HG03196 (cell line): Measurements from ENCODE around the gene BRI3BP.
"Not testable (repeated sequence)": the region's sequence is repeated elsewhere in the genome, so short reads cannot be mapped to it uniquely, and the experiment has no call there.

Experiments
- ATAC-seq: cut with Tn5 transposase; IDR thresholded peaks from one replicate; pipeline ENCODE4 v1.9.1; 2021; ENCODE audit not compliant: unreplicated experiment

BRI3BP gene

DNA sequence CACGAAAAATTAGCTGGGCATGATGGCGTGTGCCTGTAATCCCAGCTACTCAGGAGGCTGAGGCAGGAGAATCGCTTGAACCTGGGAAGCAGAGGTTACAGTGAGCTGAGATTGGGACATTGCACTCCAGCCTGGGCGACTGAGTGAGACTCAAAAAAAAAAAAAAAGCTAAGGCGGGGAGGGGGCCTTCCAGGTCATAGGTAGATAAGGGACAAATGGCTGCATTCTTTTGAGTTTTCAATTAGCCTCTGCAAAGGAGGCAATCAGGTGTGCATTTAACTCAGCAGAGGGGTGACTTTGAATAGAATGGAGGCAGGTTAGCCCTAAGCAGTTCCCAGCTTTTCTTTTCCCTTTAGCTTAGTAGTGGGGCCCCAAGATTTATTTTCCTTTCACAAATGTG is 71.0 kb downstream of the BRI3BP start:
- ATAC-seq: no peak

DNA sequence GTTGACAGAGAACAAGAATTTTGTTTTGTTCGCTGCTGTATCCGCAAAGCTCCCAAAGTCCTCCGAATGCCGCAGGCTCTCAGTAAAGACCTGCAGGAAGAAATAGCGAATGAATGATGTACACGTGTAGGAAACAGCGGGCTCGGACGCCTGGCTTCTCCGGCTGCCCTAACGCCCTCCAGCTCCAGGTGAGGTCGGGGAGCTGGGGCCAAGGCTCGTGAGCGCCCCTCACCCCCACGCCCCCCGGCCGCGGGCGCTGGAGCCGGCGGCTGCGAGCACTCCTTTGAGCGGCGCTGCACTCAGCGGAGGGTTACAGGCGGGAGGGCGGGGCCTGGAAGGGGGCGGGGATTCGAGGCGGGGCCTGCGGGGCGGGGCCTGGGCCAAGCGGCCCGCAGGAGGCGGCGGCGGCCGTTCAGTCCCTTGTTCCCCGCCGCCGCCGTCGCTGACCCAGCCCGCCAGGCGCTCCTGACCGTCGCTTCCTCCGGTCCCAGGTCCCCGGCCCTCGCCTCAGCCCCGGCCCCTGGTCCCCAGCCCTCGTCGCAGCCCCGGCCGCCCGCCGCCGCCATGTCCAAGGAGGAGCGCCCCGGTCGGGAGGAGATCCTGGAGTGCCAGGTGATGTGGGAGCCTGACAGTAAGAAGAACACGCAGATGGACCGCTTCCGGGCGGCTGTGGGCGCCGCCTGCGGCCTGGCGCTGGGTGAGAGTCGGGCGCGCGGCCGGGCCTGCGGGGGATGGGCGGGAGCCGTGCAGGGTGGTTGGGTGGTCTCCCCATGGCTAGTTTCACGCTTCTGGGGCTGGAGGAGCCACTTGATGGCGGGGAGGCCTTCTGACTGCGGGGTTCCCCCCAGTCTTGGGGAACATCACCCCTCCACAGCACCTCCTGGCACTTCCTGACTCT is 71.8 kb downstream of the BRI3BP start, which contains the start of gene AACS:
AACS (plus strand) TSS at position 415 of the 898 bp plus-strand sequence; CDS start at position 565, 150 bp downstream.
- peak; percentile 89 for ATAC-seq

DNA sequence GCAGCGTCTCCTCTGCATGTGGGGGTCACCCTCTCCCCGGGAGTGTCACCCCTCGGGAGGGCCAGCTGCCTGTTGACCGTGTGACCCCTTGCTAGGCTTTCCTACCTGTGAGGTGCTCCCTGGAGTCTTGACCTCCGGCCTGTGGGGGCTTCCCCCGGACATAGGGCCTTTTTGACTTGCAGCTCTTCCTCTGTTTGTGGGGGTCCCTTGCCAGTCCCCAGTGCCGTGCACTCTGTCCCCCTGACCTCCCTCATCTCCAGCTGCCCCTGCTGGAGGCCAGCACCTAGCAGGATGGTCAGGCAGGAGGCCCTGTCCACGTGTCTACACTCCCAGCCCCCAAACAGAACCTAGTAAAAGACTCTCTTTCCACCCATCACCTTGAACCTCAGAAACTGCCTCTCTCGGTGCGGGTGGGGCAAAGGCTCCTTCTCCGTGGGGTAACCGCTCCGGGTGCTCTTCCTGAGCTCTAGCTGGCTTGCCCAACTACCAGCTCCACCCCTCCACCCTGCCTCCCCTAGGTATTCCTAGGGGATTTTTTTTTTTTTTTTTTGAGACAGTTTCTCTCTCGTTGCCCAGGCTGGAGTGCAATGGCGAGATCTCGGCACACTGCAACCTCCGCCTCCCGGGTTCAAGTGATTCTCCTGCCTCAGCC is 72.6 kb downstream of the BRI3BP start:
- no peak for ATAC-seq

DNA sequence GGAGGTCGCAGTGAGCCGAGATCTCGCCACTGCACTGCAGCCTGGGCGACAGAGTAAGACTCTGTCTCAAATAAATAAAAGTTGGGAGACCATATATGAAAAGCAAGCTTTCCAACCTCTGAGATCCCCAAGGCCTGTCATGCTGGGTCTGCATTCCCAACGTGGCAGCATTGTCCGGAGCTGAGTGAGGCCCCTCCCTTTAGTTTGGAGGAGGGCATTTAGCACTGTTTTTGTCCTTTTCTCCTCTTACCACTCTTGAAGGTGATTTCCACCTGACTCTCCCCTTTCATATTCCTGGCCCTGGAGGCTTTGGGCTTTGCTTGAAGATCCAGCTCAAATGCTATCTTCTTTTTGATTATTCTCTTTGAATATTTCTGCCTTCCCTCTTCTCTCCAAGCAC is 74.9 kb downstream of the BRI3BP start:
- ATAC-seq: no peak

DNA sequence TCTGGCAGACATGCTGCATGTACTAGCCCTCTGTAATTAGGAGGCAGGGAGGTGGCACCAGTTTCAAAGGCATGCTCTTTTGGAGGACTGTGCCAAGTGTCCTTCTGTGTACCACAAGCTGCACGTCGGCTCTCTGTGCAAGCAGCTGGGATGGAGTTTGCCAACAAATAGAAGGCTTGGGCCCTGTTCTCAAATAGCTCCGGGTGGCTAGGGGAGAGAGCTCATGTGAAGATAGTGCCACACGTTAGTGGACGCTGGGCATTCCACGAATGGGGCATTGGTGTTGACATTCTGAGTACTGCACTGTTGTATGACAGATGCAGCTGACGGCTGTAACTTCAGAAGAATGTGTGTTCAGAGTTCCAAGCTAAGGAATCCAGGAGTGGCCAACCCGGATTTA is 76.2 kb downstream of the BRI3BP start:
- no peak for ATAC-seq

DNA sequence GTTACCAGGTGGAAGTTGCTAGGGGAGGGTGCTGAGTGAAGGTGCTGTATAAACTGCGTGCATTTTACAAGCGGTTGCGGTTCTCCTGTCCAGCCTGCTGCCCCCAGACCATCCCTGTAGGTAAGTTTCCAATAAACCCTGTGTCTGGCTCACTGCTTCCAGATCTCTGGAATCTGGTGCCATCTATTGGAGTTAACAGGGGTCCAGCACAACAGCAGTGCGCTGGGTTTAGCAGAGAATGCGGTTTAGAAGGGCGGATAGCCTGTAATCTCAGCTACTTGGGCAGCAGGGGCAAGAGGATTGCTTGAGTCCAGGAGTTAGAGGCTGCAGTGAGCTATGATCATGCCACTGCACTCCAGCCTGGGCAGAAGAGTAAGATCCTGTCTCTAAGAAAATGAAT is 76.7 kb downstream of the BRI3BP start:
- no peak for ATAC-seq

DNA sequence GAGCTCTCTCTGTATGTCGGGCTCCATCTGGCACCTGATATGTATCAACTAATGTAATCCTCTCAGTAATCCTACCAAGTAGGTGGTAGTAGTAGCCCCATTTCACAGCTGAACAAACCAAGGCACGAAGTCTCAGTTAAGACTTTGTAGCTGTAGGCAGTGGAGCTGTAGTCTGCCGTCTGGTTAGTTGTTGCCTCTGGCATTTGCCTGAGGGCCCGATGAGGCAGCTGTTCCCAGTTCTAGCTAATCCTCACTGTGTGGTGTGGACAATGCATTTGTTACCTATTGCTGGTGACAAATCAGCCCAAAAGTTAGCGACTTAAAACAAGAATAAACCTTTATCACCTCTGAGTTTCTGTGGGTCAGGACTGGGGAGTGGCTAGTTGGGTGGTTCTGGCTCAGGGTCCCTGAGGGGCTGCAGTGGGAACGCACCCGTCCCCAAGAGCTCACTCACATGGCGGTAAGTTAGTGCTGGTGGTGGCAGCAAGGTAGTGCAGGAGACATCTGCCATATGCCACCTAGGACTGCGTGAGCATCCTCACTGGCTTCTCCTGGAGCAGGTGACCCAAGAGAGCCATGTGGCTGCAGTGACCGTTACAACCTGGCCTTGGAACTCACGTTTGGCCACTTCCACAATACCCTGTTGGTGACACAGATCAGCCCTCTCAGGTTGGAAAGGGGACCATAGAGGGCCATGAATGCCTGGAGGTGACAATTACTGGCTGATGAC is 77.4 kb downstream of the BRI3BP start:
- ATAC-seq: no peak

DNA sequence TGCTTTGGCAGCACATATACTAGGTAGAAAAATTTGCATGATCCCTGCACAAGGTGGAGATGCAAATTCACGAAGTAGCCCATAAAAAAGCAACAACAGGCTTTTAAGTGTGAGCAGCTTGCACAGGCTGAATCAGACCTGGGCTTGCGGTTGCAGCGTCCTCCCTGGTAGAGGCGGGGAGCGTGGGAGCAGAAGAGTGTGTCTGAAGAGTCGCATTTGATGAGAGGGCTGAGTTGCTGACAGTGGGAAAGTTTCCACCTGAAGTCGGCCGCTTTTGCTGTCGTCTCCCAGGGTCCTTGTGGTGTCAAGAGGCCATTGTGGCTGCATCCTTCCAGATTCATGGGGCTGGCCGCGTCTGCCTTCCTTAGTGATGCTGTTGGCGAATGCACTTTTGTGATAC is 78.0 kb downstream of the BRI3BP start:
- ATAC-seq: no peak

DNA sequence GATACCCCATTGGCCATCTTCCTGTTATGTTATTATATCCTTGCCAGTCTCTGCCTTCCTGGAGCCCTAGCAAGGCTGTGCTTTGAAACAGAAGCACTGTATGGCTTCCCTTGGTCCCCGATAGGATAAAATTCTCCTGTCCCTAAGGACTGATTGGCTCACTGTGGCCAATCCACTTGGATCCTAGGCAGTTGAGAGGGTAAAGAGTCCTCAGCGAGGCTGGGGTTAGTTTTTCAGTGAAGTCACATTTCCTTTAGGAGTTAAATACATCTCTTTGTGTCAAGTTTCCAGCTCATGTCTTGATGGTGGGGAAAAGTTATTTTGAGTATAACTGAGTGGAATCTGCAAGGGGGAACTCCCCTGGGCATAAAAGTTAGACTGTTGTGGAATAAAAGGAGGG is 79.1 kb downstream of the BRI3BP start:
- ATAC-seq: no peak

DNA sequence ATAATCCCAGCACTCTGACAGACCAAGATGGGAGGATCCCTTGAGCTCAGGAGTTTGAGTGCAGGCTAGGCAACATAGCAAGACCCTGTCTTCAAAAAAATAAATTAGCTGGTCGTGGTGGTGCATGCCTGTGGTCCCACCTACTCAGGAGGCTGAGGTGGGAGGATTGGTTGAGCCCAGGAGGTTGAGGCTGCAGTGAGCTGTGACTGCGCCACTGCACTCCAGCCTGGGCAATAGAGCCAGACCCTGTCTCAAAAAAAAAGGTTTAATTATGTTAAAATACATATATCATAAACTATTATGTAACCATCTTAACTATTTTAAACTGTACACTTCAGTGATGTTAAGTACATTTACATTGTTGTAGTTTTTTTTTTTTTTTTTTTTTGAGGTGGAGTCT is 80.8 kb downstream of the BRI3BP start:
- ATAC-seq: not testable (repeated sequence)

DNA sequence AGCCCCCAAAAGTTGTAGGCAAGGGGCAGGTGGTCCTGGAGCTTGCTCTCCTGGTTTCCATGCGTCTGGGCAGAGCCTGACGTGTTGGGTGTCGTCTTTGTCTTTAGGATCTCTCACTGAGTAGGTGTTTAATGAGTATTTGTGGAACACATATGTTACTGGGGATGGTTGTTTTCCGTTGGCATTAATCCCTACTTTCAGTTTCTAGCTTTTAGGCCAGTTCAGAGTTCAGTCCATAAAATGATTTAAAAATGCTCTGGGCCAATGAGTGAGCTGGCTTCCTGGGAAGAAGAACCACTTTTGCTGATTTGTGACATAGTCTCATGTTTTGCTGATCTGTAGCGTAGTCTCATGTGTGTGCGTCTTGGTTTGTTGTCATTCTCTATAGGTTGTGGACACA is 82.7 kb downstream of the BRI3BP start:
- no peak for ATAC-seq

DNA sequence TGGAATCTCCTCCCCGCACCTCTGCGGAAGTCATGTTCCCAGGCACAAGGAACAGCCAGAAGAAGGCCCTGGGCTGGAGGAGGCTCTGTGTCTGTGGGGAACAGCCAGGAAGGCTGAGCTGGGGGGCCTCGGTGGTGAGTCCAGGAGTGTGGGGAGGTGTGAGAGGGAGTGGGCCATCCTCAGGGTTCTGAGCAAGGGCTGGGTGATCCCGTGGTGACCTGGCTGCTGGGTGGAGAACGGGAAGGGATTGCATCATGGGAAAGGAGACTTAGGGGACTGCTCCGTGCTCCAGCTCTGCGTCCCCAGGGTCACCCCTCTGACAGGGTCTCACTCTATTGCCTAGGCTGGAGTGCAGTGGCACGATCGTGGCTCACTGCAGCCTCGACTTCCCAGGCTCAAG is 85.6 kb downstream of the BRI3BP start:
- no peak for ATAC-seq

DNA sequence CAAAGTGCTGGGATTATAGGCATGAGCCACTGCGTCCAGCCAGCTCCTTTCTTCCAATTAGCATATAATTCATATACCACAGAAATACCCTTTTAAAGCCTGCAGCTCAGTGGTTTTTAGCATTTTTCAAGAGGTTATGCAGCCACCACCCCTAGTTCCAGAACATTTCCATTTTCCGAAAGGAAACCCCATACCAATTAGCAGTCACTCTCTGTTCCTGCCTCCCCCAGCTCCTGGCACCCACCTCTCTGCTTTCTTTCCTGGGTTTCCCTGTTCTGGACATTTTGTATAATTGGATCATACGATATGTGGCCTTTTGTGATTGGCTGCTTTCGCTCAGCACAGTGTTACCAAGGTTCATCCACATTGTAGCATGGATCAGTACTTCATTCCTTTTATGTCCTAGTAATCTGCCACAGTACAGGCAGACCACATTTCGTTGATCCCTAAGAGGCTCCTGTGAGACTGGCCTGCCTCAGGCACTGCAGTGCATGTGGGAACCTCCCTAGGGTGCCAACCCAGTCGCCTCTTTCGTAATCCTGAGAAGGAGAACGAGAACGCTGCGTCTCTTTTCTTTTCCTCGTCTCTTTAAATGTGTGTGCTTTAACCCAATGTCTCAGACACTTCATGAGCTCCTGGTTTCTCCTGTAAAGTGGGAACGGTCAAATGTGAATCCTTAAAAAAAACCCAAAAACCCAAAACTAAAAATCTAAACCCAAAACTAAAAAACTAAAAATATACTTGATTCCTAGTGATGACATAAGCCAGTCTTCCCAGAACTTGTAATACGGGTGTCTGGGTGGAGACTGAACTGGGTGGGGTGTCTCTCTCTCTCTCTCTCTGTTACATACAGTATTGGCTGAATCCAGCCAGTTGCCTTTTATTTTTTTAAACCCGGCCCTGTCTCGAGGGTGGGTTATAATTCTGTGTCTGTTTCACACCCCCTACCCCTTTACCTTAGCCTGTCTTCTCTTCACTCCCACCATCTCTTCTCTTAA is 86.5 kb downstream of the BRI3BP start:
- ATAC-seq: no peak
